Measurements from ENCODE around the gene CAPZB.

DNA sequence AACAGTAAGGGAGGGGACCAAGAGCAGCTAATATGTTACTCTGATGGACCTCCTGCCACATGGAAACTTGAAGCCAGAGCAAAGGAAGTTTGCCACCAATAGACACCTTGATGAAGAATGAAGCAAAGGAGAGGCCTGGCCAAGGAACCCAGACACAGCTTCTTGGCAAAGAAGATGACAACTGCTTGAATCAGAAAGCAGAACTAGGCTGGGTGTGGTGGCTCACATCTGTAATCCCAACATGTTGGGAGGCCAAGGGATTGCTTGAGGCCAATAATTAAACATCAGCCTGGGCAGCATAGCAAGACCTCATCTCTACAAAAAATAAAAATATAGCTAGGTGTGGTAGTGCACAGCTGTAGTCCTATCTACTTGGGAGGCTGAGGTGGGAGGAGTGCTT lies 31.7 kb upstream of the CAPZB start:
- TF ChIP-seq, protein P1, sequence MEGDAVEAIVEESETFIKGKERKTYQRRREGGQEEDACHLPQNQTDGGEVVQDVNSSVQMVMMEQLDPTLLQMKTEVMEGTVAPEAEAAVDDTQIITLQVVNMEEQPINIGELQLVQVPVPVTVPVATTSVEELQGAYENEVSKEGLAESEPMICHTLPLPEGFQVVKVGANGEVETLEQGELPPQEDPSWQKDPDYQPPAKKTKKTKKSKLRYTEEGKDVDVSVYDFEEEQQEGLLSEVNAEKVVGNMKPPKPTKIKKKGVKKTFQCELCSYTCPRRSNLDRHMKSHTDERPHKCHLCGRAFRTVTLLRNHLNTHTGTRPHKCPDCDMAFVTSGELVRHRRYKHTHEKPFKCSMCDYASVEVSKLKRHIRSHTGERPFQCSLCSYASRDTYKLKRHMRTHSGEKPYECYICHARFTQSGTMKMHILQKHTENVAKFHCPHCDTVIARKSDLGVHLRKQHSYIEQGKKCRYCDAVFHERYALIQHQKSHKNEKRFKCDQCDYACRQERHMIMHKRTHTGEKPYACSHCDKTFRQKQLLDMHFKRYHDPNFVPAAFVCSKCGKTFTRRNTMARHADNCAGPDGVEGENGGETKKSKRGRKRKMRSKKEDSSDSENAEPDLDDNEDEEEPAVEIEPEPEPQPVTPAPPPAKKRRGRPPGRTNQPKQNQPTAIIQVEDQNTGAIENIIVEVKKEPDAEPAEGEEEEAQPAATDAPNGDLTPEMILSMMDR (IDR thresholded peaks at IDR 0.05; ENCODE audit: borderline replicate concordance, extremely low read depth, low read length, poor library complexity, severe bottlenecking): no peak
- TF ChIP-seq EZH2 (IDR thresholded peaks at IDR 0.05; ENCODE audit: borderline replicate concordance, low read depth, low read length, severe bottlenecking): no peak

Measured in DND-41 (cell line).